ENCODE data around the gene HEXD. TPM values are rescaled to one million over a fixed set of nuclear protein-coding genes. Genes with fewer than 3 reads are reported as not detected.

HEXD gene
- total RNA-seq, 1 experiment from 2014 or later: 30.0 TPM

GRCh38 chr17:82442643-82443464, 24.7 kb downstream of the HEXD start:
- H3K4me1 ChIP-seq (replicated peaks; ENCODE audit: insufficient read depth): no peaks in the 10 kb centered on the region
- CTCF ChIA-PET: no interaction called here
- intact Hi-C loops (cut with micrococcal nuclease; ENCODE audit: unreplicated experiment): no loop called here
- no peaks in the 10 kb centered on the region for H3K36me3 ChIP-seq (ENCODE audit: low read depth)
- no peaks in the 10 kb centered on the region for H3K79me2 ChIP-seq (ENCODE audit: low read depth)
- no peaks in the 10 kb centered on the region for H4K20me1 ChIP-seq (ENCODE audit: insufficient read depth)
- no peak overlapping the region for H3K4me2 ChIP-seq
- DNase-seq: no peak
- POLR2A ChIA-PET (ENCODE audit: unreplicated experiment): no interaction called here
- H3K27me3 ChIP-seq (ENCODE audit: insufficient read depth, low read depth): no peaks in the 10 kb centered on the region
- TSS peak; percentile 36 for BruUV-seq (replicated peaks)
- TF ChIP-seq EZH2 (IDR thresholded peaks at IDR 0.05; ENCODE audit: low read depth): no peak
- no peak overlapping the region for H3K4me3 ChIP-seq
- no peaks in the 10 kb centered on the region for H3K9me2 ChIP-seq (ENCODE audit: insufficient read depth)
- H3K9me3 ChIP-seq (ENCODE audit: insufficient read depth, low read depth): no peaks in the 10 kb centered on the region
- H3K27ac ChIP-seq: no peak overlapping the region
- no peaks in the 10 kb centered on the region for H3F3A ChIP-seq (ENCODE audit: insufficient read depth, low read depth)
- H2AFZ ChIP-seq: no peak overlapping the region

GRCh38 chr17:82443465-82444283, 25.5 kb downstream of the HEXD start:
- CTCF ChIA-PET: interaction anchor here (0.6 kb wide), 1 partner anchor 19 kb away, joined by 6 read pairs; no protein-coding TSS in a partner anchor
- no peaks in the 10 kb centered on the region for H3K36me3 ChIP-seq (ENCODE audit: low read depth)
- no peaks in the 10 kb centered on the region for H3K79me2 ChIP-seq (ENCODE audit: low read depth)
- BruUV-seq (replicated peaks): no TSS peak
- TF ChIP-seq CTCF (conservative IDR thresholded peaks at IDR 0.05): no peak
- TF ChIP-seq EZH2 (IDR thresholded peaks at IDR 0.05; ENCODE audit: low read depth): no peak
- H2AFZ ChIP-seq: no peak overlapping the region
- H3F3A ChIP-seq (ENCODE audit: insufficient read depth, low read depth): no peaks in the 10 kb centered on the region
- H3K4me2 ChIP-seq: no peak overlapping the region
- no peak for DNase-seq
- H4K20me1 ChIP-seq (ENCODE audit: insufficient read depth): no peaks in the 10 kb centered on the region
- intact Hi-C loops (cut with micrococcal nuclease; ENCODE audit: unreplicated experiment): no loop called here
- POLR2A ChIA-PET (ENCODE audit: unreplicated experiment): no interaction called here
- no peaks in the 10 kb centered on the region for H3K27me3 ChIP-seq (ENCODE audit: insufficient read depth, low read depth)
- no peaks in the 10 kb centered on the region for H3K4me1 ChIP-seq (replicated peaks; ENCODE audit: insufficient read depth)
- H3K9me2 ChIP-seq (ENCODE audit: insufficient read depth): no peaks in the 10 kb centered on the region
- H3K9me3 ChIP-seq (ENCODE audit: insufficient read depth, low read depth): no peaks in the 10 kb centered on the region
- H3K27ac ChIP-seq: no peak overlapping the region
- no peak overlapping the region for H3K4me3 ChIP-seq

GRCh38 chr17:82444284-82444893, 26.2 kb downstream of the HEXD start:
- Histone ChIP-seq H3K9me3 (ENCODE audit: insufficient read depth, low read depth) (no peaks in the 10 kb centered on the region), H3K79me2 (ENCODE audit: low read depth) (0 out of 2 replicates have a peak, but pooled peaks cover 2% of the 10 kb centered on the region), H3K4me2 (no peak overlapping the region), H2AFZ (no peak overlapping the region), H4K20me1 (ENCODE audit: insufficient read depth) (no peaks in the 10 kb centered on the region), H3K27me3 (ENCODE audit: insufficient read depth, low read depth) (no peaks in the 10 kb centered on the region), H3K27ac (no peak overlapping the region), H3K4me3 (no peak overlapping the region), H3F3A (ENCODE audit: insufficient read depth, low read depth) (no peaks in the 10 kb centered on the region), H3K4me1 (replicated peaks; ENCODE audit: insufficient read depth) (no peaks in the 10 kb centered on the region), H3K36me3 (ENCODE audit: low read depth) (no peaks in the 10 kb centered on the region), H3K9me2 (ENCODE audit: insufficient read depth) (no peaks in the 10 kb centered on the region)
- BruUV-seq (replicated peaks): no TSS peak
- ChIA-PET CTCF (interaction anchor here (0.6 kb wide), 1 partner anchor 20 kb away, joined by 6 read pairs; no protein-coding TSS in a partner anchor), POLR2A (ENCODE audit: unreplicated experiment) (no interaction called here)
- intact Hi-C loops (cut with micrococcal nuclease; ENCODE audit: unreplicated experiment): no loop called here
- TF ChIP-seq CTCF (conservative IDR thresholded peaks at IDR 0.05) (no peak), EZH2 (IDR thresholded peaks at IDR 0.05; ENCODE audit: low read depth) (no peak)
- DNase-seq: no peak
